ENCODE results near the gene C6orf62.
"Not testable (repeated sequence)": the region's sequence is repeated elsewhere in the genome, so short reads cannot be mapped to it uniquely, and the experiment has no call there.

The C6orf62 gene

DNA sequence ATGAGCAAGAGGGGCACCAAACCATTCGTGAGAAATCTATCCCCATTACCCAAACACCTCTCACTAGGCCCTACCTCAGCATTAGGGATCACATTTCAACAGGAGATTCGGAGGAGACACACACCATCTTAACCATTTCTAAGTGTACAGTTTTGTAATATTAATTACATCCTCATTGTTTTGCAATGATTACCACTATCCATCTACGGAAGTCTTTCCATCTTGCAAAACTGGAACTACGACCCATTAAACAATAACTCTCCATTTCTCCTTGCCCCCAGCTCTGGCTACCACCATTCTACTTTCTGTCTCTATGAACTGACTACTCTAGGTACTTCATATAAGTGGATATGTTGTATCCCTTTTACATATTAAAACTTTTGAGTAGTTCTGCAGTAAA is 32.0 kb downstream of the C6orf62 start:
- Histone ChIP-seq H3K4me3 (ENCODE audit: low read length) (no peak overlapping the region), H3K27me3 (ENCODE audit: control insufficient read depth, insufficient read depth, low read length) (no peaks in the 10 kb centered on the region), H3K27ac (ENCODE audit: low read length) (no peak overlapping the region), H3K4me1 (ENCODE audit: control insufficient read depth, insufficient read depth, low read length) (peaks cover 1% of the 10 kb centered on the region; the same call in 1 of the 2 replicates), H3K36me3 (ENCODE audit: control insufficient read depth, insufficient read depth, low read length) (no peaks in the 10 kb centered on the region), H3K9me3 (ENCODE audit: control insufficient read depth, insufficient read depth, low read length) (no peaks in the 10 kb centered on the region)
- DNase-seq (ENCODE audit: low read depth, low spot score) = no peak
- WGBS (ENCODE audit: insufficient coverage, insufficient read length) = no CpG with 5 or more reads among the region's 4 CpGs

DNA sequence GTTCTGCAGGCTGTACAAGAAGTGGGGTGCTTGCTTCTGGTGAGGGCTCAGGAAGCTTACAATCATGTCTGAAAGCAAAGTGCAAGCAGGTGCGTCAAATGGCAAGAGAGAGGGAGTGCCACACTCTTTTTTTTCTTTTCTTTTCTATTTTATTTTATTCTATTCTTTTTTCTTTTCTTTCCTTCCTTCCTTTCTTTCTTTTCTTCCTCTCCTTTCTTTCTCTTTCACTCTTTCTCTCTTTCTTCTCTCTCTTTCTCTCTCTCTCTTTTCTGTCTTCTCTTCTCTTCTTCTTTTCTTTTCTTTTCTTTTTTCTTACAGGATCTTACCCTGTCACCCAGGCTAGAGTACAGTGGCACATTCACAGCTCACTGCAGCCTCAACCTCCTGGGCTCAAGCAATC is 32.5 kb downstream of the C6orf62 start:
- no peaks in the 10 kb centered on the region for H3K36me3 ChIP-seq (ENCODE audit: control insufficient read depth, insufficient read depth, low read length)

DNA sequence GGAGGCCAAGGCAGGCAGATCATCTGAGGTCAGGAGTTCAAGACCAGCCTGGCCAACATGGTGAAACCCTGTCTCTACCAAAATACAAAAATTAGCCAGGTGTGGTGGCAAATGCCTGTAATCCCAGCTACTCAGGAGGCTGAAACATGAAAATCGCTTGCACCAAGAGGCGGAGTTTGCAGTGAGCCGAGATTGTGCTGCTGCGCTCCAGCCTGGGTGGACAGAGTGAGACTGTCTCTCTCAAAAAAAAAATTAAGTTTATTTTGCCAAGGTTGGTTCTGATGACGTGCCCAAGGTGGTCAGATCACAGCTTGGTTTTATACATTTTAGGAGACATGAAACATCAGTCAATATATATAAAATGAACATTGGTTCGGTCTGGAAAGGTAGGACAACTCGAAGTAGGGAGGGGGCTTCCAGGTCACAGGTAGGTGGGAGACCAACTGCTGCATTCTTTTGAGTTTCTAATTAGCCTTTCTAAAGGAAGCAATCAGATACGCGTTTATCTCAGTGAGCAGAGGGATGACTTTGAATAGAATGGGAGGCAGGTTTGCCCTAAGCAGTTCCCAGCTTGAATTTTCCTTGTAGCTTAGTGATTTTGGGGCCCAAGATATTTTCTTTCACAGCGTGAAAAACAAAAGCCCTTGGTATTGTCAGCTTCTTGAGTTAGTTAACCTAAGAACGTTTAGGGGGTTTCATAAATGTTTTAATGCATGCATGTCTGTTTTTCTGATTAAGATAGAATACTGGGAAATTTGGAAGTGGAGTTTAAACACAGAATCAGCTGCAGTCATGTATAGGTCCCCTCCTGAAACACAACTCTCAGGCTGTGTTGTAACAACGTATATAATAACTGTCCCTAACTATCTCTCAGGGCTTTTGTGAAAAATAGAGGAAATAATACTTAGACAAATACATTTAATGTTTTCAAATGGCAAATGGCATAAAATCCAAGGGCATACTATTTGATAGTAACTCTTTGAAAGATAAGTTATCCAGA is 35.4 kb downstream of the C6orf62 start:
- no peaks in the 10 kb centered on the region for H3K27me3 ChIP-seq (ENCODE audit: control insufficient read depth, insufficient read depth, low read length)
- DNase-seq (ENCODE audit: low read depth, low spot score) = no peak
- H3K4me3 ChIP-seq (ENCODE audit: low read length) = no peak overlapping the region
- no peaks in the 10 kb centered on the region for H3K9me3 ChIP-seq (ENCODE audit: control insufficient read depth, insufficient read depth, low read length)
- H3K36me3 ChIP-seq (ENCODE audit: control insufficient read depth, insufficient read depth, low read length) = no peaks in the 10 kb centered on the region
- no CpG with 5 or more reads among the region's 12 CpGs for WGBS (ENCODE audit: insufficient coverage, insufficient read length)
- peaks cover 1% of the 10 kb centered on the region; the same call in 1 of the 2 replicates for H3K4me1 ChIP-seq (ENCODE audit: control insufficient read depth, insufficient read depth, low read length)
- H3K27ac ChIP-seq (ENCODE audit: low read length) = no peak overlapping the region

More for the DNA sequence above, 32.5 kb downstream of the C6orf62 start:
- H3K27me3 ChIP-seq (ENCODE audit: control insufficient read depth, insufficient read depth, low read length) = no peaks in the 10 kb centered on the region
- H3K27ac ChIP-seq (ENCODE audit: low read length) = no peak overlapping the region
- peaks cover 1% of the 10 kb centered on the region; the same call in 1 of the 2 replicates for H3K4me1 ChIP-seq (ENCODE audit: control insufficient read depth, insufficient read depth, low read length)
- no peak for DNase-seq (ENCODE audit: low read depth, low spot score)
- WGBS (ENCODE audit: insufficient coverage, insufficient read length) = no CpG with 5 or more reads among the region's 1 CpG
- H3K4me3 ChIP-seq (ENCODE audit: low read length) = no peak overlapping the region
- H3K9me3 ChIP-seq (ENCODE audit: control insufficient read depth, insufficient read depth, low read length) = no peaks in the 10 kb centered on the region

DNA sequence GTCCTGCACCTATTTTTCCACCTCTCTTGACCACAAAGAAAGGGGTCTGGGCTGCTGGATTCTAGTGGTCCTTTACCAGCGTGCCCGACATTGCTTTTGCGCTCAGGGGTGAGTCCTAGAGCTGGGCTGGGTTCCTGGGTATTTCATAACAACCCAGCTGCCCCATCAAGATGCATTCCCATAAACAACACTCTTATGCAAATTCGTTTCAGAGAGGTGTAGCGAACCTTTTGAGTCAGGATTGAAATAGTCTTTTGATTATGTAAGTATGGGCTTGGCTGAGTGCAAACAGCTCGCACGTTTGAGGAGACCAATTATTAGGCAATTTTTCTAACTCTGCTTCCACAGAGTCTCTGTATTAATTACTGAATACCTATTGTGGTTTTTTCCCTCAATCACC is 38.4 kb downstream of the C6orf62 start:
- H3K27ac ChIP-seq (ENCODE audit: low read length) = no peak overlapping the region
- no peaks in the 10 kb centered on the region for H3K9me3 ChIP-seq (ENCODE audit: control insufficient read depth, insufficient read depth, low read length)
- WGBS (ENCODE audit: insufficient coverage, insufficient read length) = no CpG with 5 or more reads among the region's 7 CpGs
- DNase-seq (ENCODE audit: low read depth, low spot score) = no peak
- no peak overlapping the region for H3K4me3 ChIP-seq (ENCODE audit: low read length)
- no peaks in the 10 kb centered on the region for H3K27me3 ChIP-seq (ENCODE audit: control insufficient read depth, insufficient read depth, low read length)
- peaks cover 1% of the 10 kb centered on the region; the same call in 1 of the 2 replicates for H3K4me1 ChIP-seq (ENCODE audit: control insufficient read depth, insufficient read depth, low read length)
- no peaks in the 10 kb centered on the region for H3K36me3 ChIP-seq (ENCODE audit: control insufficient read depth, insufficient read depth, low read length)

DNA sequence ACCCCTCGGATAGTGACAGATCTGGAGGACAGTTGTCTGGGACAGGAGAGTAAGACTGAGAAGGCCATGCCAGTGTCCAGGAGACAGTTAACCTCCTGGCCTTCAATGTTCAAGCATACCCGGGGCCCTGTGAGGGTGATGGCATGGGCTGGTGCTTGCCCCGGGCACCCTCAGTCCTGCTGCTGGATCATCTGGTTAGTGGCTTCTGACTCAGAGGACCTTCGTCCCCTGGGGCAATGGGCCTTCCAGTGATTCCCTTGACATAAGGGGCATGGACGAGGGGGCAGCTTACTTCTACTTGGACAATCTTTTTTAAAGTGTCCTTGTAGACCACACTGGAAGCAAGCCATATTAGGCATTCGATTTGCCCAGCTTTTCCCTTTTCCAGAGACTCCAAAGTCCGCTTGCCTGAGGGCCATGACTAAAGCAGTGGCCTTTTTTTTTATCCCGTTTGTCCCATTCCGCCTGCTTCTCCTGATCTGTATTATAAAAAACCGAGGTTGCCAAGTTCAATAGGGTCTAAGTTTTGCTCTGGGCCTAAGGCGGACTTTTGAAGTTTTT is 40.1 kb downstream of the C6orf62 start:
- H3K27me3 ChIP-seq (ENCODE audit: control insufficient read depth, insufficient read depth, low read length); H3K27ac ChIP-seq (ENCODE audit: low read length); H3K4me1 ChIP-seq (ENCODE audit: control insufficient read depth, insufficient read depth, low read length); H3K9me3 ChIP-seq (ENCODE audit: control insufficient read depth, insufficient read depth, low read length); H3K36me3 ChIP-seq (ENCODE audit: control insufficient read depth, insufficient read depth, low read length); H3K4me3 ChIP-seq (ENCODE audit: low read length); DNase-seq (ENCODE audit: low read depth, low spot score): not testable (repeated sequence)
- no CpG with 5 or more reads among the region's 11 CpGs for WGBS (ENCODE audit: insufficient coverage, insufficient read length)

DNA sequence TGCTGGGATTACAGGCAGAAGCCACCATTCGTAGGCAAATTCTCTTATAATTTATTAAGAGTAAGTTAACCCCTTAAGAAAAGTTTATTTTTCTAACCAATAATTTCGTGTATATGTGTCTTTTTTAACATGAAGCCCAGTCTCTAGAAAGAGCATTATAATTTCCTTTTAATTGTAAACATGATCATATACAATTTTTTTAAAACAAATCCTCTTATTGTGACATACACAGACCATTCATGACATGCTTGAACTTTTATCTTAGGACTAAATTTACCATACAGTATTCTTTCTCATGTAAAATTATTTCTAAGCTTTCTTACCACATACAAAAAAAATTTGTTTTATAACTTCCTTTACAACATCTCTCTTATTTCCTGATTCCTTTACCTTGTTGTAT is 45.3 kb downstream of the C6orf62 start:
- Histone ChIP-seq H3K27me3 (ENCODE audit: control insufficient read depth, insufficient read depth, low read length) (no peaks in the 10 kb centered on the region), H3K9me3 (ENCODE audit: control insufficient read depth, insufficient read depth, low read length) (no peaks in the 10 kb centered on the region; the same call in 1 of the 2 replicates), H3K4me1 (ENCODE audit: control insufficient read depth, insufficient read depth, low read length) (no peaks in the 10 kb centered on the region), H3K27ac (ENCODE audit: low read length) (no peak overlapping the region), H3K4me3 (ENCODE audit: low read length) (no peak overlapping the region), H3K36me3 (ENCODE audit: control insufficient read depth, insufficient read depth, low read length) (no peaks in the 10 kb centered on the region)
- no peak for DNase-seq (ENCODE audit: low read depth, low spot score)
- WGBS (ENCODE audit: insufficient coverage, insufficient read length) = no CpG with 5 or more reads among the region's 2 CpGs

DNA sequence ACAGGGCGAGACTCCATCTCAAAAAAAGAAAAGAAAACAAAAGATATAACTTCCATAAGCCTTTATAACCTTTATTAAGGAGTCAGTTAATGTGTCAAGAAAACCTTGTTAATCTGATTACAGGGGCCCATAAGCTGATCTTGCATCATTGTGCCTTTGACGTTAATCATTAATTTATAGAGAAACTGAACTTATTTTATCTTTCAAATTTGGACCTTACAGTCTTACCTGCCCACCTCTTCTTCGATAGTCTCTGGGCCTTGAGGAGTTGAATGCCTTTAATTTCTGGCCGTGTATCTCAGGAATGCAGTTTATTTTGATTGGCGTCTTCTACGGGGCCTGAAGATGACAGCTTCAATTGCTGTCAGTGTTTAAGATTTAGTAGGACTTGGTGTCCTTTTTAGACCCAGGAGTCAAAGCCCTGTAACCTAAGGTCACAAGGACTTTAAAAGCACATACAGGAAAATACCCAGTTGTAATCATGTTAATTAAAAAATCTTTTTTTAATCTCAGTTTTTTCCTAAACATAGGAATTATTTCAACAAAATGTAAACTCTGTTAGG is 46.3 kb downstream of the C6orf62 start:
- Histone ChIP-seq H3K9me3 (ENCODE audit: control insufficient read depth, insufficient read depth, low read length) (no peaks in the 10 kb centered on the region; the same call in 1 of the 2 replicates), H3K27ac (ENCODE audit: low read length) (no peak overlapping the region), H3K4me1 (ENCODE audit: control insufficient read depth, insufficient read depth, low read length) (no peaks in the 10 kb centered on the region), H3K36me3 (ENCODE audit: control insufficient read depth, insufficient read depth, low read length) (no peaks in the 10 kb centered on the region), H3K27me3 (ENCODE audit: control insufficient read depth, insufficient read depth, low read length) (no peaks in the 10 kb centered on the region), H3K4me3 (ENCODE audit: low read length) (no peak overlapping the region)
- no peak for DNase-seq (ENCODE audit: low read depth, low spot score)
- WGBS (ENCODE audit: insufficient coverage, insufficient read length) = no CpG with 5 or more reads among the region's 6 CpGs

DNA sequence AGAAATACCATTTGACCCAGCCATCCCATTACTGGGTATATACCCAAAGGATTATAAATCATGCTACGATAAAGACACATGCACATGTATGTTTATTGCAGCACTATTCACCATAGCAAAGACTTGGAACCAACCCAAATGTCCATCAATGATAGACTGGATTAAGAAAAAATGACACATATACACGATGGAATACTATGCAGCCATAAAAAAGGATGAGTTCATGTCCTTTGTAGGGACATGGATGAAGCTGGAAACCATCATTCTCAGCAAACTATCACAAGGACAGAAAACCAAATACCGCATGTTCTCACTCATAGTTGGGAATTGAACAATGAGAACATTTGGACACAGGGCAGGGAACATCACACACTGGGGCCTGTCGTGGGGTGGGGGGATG is 47.9 kb downstream of the C6orf62 start:
- not testable (repeated sequence) for H3K27ac ChIP-seq (ENCODE audit: low read length); DNase-seq (ENCODE audit: low read depth, low spot score); H3K27me3 ChIP-seq (ENCODE audit: control insufficient read depth, insufficient read depth, low read length); H3K36me3 ChIP-seq (ENCODE audit: control insufficient read depth, insufficient read depth, low read length); H3K4me3 ChIP-seq (ENCODE audit: low read length); H3K9me3 ChIP-seq (ENCODE audit: control insufficient read depth, insufficient read depth, low read length); H3K4me1 ChIP-seq (ENCODE audit: control insufficient read depth, insufficient read depth, low read length)
- WGBS (ENCODE audit: insufficient coverage, insufficient read length) = no CpG with 5 or more reads among the region's 4 CpGs

DNA sequence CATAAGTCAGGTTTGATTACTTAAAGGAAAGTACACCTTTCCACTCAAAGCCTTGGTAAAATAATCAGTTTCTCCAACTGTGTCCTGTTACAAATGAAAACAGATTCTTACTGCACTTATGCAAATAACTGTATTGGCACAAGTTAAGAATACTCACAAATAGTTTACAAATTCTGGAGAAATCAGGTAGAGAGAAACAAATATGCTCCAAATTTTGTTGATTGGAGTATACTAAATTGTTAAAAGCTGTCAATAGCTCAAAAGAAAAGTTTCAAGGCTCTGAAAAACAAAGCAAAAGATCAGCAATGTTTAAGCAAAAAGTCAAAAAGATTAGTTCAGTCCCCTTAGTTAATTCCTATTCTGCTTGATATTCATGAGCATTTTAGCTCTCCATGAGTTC is 48.5 kb downstream of the C6orf62 start:
- H3K4me3 ChIP-seq (ENCODE audit: low read length); H3K36me3 ChIP-seq (ENCODE audit: control insufficient read depth, insufficient read depth, low read length); H3K4me1 ChIP-seq (ENCODE audit: control insufficient read depth, insufficient read depth, low read length); DNase-seq (ENCODE audit: low read depth, low spot score); H3K9me3 ChIP-seq (ENCODE audit: control insufficient read depth, insufficient read depth, low read length); H3K27me3 ChIP-seq (ENCODE audit: control insufficient read depth, insufficient read depth, low read length); H3K27ac ChIP-seq (ENCODE audit: low read length): not testable (repeated sequence)

DNA sequence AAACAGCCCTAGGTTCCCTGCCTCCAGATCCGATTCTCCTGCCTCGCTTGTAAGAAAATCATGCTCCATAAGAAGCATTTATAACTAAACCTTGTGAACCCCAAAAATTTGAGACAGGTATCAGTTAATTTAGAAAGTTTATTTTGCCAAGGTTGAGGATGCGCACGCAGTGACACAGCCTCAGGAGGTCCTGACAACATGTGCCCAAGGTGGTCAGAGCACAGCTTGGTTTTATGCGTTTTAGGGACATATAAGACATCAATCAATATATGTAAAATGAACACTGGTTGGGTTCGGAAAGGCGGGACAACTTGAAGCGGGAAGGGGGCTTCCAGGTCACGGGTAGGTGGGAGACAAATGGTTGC is 50.0 kb downstream of the C6orf62 start:
- Histone ChIP-seq H3K4me1 (ENCODE audit: control insufficient read depth, insufficient read depth, low read length) (no peaks in the 10 kb centered on the region), H3K4me3 (ENCODE audit: low read length) (no peak overlapping the region), H3K27ac (ENCODE audit: low read length) (no peak overlapping the region), H3K36me3 (ENCODE audit: control insufficient read depth, insufficient read depth, low read length) (no peaks in the 10 kb centered on the region), H3K9me3 (ENCODE audit: control insufficient read depth, insufficient read depth, low read length) (no peaks in the 10 kb centered on the region; the same call in 1 of the 2 replicates), H3K27me3 (ENCODE audit: control insufficient read depth, insufficient read depth, low read length) (no peaks in the 10 kb centered on the region)
- WGBS (ENCODE audit: insufficient coverage, insufficient read length) = no CpG with 5 or more reads among the region's 9 CpGs
- no peak for DNase-seq (ENCODE audit: low read depth, low spot score)

All from iPS DF 6.9 (cell line).